HUES6 (cell line): ENCODE results near the gene AP1B1.

ENCODE experiments used
- H3K27ac ChIP-seq: 2 replicates; pipeline ENCODE4 v1.7.0; 2013; ENCODE audit warnings: low read depth, mild to moderate bottlenecking, low read length, inconsistent platforms
- H3K27me3 ChIP-seq: 2 replicates; pipeline ENCODE4 v1.6.1; 2013; ENCODE audit warnings: low read length; ENCODE audit not compliant: control insufficient read depth, insufficient read depth
- H3K36me3 ChIP-seq: 2 replicates; pipeline ENCODE4 v1.6.1; 2013; ENCODE audit warnings: low read length; ENCODE audit not compliant: control insufficient read depth, insufficient read depth
- H3K4me1 ChIP-seq: 2 replicates; pipeline ENCODE4 v1.6.1; 2013; ENCODE audit warnings: low read length; ENCODE audit not compliant: control insufficient read depth, insufficient read depth
- H3K4me3 ChIP-seq: 2 replicates; pipeline ENCODE4 v1.5.1; 2013; ENCODE audit warnings: low read depth, low read length
- H3K9ac ChIP-seq: one replicate; pipeline ENCODE4 v1.6.1; 2013; ENCODE audit warnings: mild to moderate bottlenecking, low read length
- H3K9me3 ChIP-seq: 2 replicates; pipeline ENCODE4 v1.6.1; 2013; ENCODE audit warnings: low read depth, low read length; ENCODE audit not compliant: control insufficient read depth, insufficient read depth

The AP1B1 gene

GRCh38 chr22:29306175-29306834, 82.1 kb downstream of the AP1B1 start, which contains the start of gene GAS2L1:
GAS2L1 (plus strand) TSS chr22:29306650; CDS start chr22:29308106, 1,456 bp downstream.
- Histone ChIP-seq H3K9me3 (no peaks in the 10 kb centered on the region), H3K27me3 (no peaks in the 10 kb centered on the region), H3K4me1 (peaks cover 29% of the 10 kb centered on the region), H3K27ac (peak within 1 kb of the TSS; percentile 98; the same call in 1 of the 2 replicates), H3K4me3 (peak within 1 kb of the TSS; percentile 71), H3K9ac (peak within 1 kb of the TSS; percentile 84), H3K36me3 (no peaks in the 10 kb centered on the region)

- Histone ChIP-seq H3K4me3 (peak overlapping the region; percentile 71), H3K9ac (peak overlapping the region; percentile 84), H3K27me3 (no peaks in the 10 kb centered on the region), H3K36me3 (peaks cover 4% of the 10 kb centered on the region), H3K9me3 (no peaks in the 10 kb centered on the region), H3K4me1 (peaks cover 26% of the 10 kb centered on the region), H3K27ac (peak overlapping the region; percentile 98; the same call in 1 of the 2 replicates)
Measured at GRCh38 chr22:29305836-29306174, 82.6 kb downstream of the AP1B1 start.

GRCh38 chr22:29302681-29303465, 85.5 kb downstream of the AP1B1 start:
- Histone ChIP-seq H3K27me3 (no peaks in the 10 kb centered on the region), H3K36me3 (peaks cover 33% of the 10 kb centered on the region), H3K9me3 (no peaks in the 10 kb centered on the region), H3K4me1 (peaks cover 7% of the 10 kb centered on the region), H3K9ac (no peak overlapping the region), H3K4me3 (no peak overlapping the region), H3K27ac (no peak overlapping the region)

- Histone ChIP-seq H3K27ac (no peak overlapping the region), H3K4me3 (no peak overlapping the region), H3K4me1 (peaks cover 4% of the 10 kb centered on the region), H3K9me3 (no peaks in the 10 kb centered on the region), H3K27me3 (no peaks in the 10 kb centered on the region), H3K9ac (no peak overlapping the region), H3K36me3 (peaks cover 38% of the 10 kb centered on the region)
Measured at GRCh38 chr22:29302402-29302680, 86.0 kb downstream of the AP1B1 start.

GRCh38 chr22:29301716-29302401, 86.5 kb downstream of the AP1B1 start:
- no peak overlapping the region for H3K9ac ChIP-seq
- H3K36me3 ChIP-seq = peaks cover 43% of the 10 kb centered on the region
- H3K9me3 ChIP-seq = no peaks in the 10 kb centered on the region
- peaks cover 3% of the 10 kb centered on the region; the same call in 1 of the 2 replicates for H3K4me1 ChIP-seq
- no peak overlapping the region for H3K27ac ChIP-seq
- H3K27me3 ChIP-seq = no peaks in the 10 kb centered on the region
- no peak overlapping the region for H3K4me3 ChIP-seq

GRCh38 chr22:29300807-29301601, 87.4 kb downstream of the AP1B1 start:
- Histone ChIP-seq H3K27ac (no peak overlapping the region), H3K27me3 (no peaks in the 10 kb centered on the region), H3K9me3 (no peaks in the 10 kb centered on the region), H3K4me1 (peaks cover 2% of the 10 kb centered on the region; the same call in 1 of the 2 replicates), H3K9ac (no peak overlapping the region), H3K4me3 (no peak overlapping the region), H3K36me3 (peaks cover 52% of the 10 kb centered on the region)

GRCh38 chr22:29300467-29300806, 87.9 kb downstream of the AP1B1 start:
- no peaks in the 10 kb centered on the region for H3K27me3 ChIP-seq
- H3K4me1 ChIP-seq = no peaks in the 10 kb centered on the region
- H3K9me3 ChIP-seq = no peaks in the 10 kb centered on the region
- peaks cover 57% of the 10 kb centered on the region for H3K36me3 ChIP-seq
- H3K27ac ChIP-seq = no peak overlapping the region
- H3K9ac ChIP-seq = no peak overlapping the region
- no peak overlapping the region for H3K4me3 ChIP-seq

GRCh38 chr22:29299136-29299900, 89.1 kb downstream of the AP1B1 start:
- Histone ChIP-seq H3K27ac (no peak overlapping the region), H3K27me3 (no peaks in the 10 kb centered on the region), H3K36me3 (peaks cover 68% of the 10 kb centered on the region), H3K4me3 (no peak overlapping the region), H3K9ac (no peak overlapping the region), H3K4me1 (no peaks in the 10 kb centered on the region), H3K9me3 (no peaks in the 10 kb centered on the region)

GRCh38 chr22:29298641-29299040, 89.7 kb downstream of the AP1B1 start:
- Histone ChIP-seq H3K4me3 (no peak overlapping the region), H3K9me3 (no peaks in the 10 kb centered on the region), H3K36me3 (peaks cover 75% of the 10 kb centered on the region), H3K4me1 (no peaks in the 10 kb centered on the region), H3K27me3 (no peaks in the 10 kb centered on the region), H3K27ac (no peak overlapping the region), H3K9ac (no peak overlapping the region)

GRCh38 chr22:29292379-29292778, 96.0 kb downstream of the AP1B1 start:
- Histone ChIP-seq H3K9me3 (no peaks in the 10 kb centered on the region), H3K4me3 (no peak overlapping the region), H3K27me3 (no peaks in the 10 kb centered on the region), H3K36me3 (peaks cover 100% of the 10 kb centered on the region), H3K9ac (no peak overlapping the region), H3K4me1 (no peaks in the 10 kb centered on the region), H3K27ac (no peak overlapping the region)
